Mucosa of descending colon (tissue), 3 donors: Measurements from ENCODE around the gene ZCCHC8. TPM values are rescaled to one million over a fixed set of nuclear protein-coding genes. Genes with fewer than 3 reads are reported as not detected.
"Not testable (repeated sequence)": the region's sequence is repeated elsewhere in the genome, so short reads cannot be mapped to it uniquely, and the experiment has no call there.

Experiments used
- ATAC-seq: fragments of 200-7000 bp; cut with Tn5 transposase; one replicate; pipeline ENCODE4 v1.9.1; 2020; ENCODE audit warnings: mild to moderate bottlenecking, moderate library complexity
- DNase-seq, 3 donors: peaks; one replicate each; pipeline ENCODE4 v3.0.0-alpha.2; 2020
- H3K36me3 ChIP-seq: fragments of 200-600 bp; one replicate; pipeline ENCODE4 v1.8.0; 2021; ENCODE audit warnings: low read depth, mild to moderate bottlenecking
- H3K4me1 ChIP-seq: fragments of 200-600 bp; one replicate; pipeline ENCODE4 v1.8.0; 2021; ENCODE audit warnings: low read depth, mild to moderate bottlenecking
- H3K4me3 ChIP-seq: fragments of 200-600 bp; one replicate; pipeline ENCODE4 v1.8.0; 2021; ENCODE audit warnings: mild to moderate bottlenecking
- H3K9me3 ChIP-seq: fragments of 200-600 bp; one replicate; pipeline ENCODE4 v1.8.0; 2021; ENCODE audit warnings: mild to moderate bottlenecking
- intact Hi-C, 2 donors: fragments of 100-400 bp; cut with DNase I in 1 of 2; cut with micrococcal nuclease in 1 of 2; formaldehyde crosslinking; loops; one replicate each; pipeline versions ENCODE4 v1.11.0 to v1.11.1; 2022; cut with DNase I, micrococcal nuclease
- total RNA-seq, 3 donors: library from RNA; stranded (reverse); fragmentation: NEBNext Ultra II Directional in 2 of 3; extraction: Animal tissue kit (Norgen Biotek cat#: 25700) in 2 of 3; gene quantifications; one replicate each; pipeline versions ENCODE4 v1.2.1 to v1.2.4, GENCODE V29; 2021 to 2023
- TF ChIP-seq, protein P1 (sequence below): fragments of 200-600 bp; IDR thresholded peaks from one replicate; pipeline ENCODE4 v1.8.0; 2022; ENCODE audit warnings: antibody characterized with exemption, mild to moderate bottlenecking
- donor health status: DM: no; HTN: no; CAD: no; lungs with moderate emphysema.
- donor health status: DM: no; HTN: no; CAD: no.
- donor health status: DM: no; HTN: yes; CAD: no.

Gene ZCCHC8
- total RNA-seq, 3 donors from 2014 or later = 19.8 to 24.8 (median 23.1) TPM

GRCh38 chr12:122437656-122438121 lies 63.0 kb downstream of the ZCCHC8 start:
- intact Hi-C loops = no loop called here
- DNase-seq = peak; percentile 24 to 55 (median 36)
- H3K4me3 ChIP-seq = no peak overlapping the region
- H3K4me1 ChIP-seq = no peaks in the 10 kb centered on the region
- H3K9me3 ChIP-seq = no peaks in the 10 kb centered on the region
- ATAC-seq = peak; percentile 76
- H3K36me3 ChIP-seq = no peaks in the 10 kb centered on the region
- TF ChIP-seq, protein P1, sequence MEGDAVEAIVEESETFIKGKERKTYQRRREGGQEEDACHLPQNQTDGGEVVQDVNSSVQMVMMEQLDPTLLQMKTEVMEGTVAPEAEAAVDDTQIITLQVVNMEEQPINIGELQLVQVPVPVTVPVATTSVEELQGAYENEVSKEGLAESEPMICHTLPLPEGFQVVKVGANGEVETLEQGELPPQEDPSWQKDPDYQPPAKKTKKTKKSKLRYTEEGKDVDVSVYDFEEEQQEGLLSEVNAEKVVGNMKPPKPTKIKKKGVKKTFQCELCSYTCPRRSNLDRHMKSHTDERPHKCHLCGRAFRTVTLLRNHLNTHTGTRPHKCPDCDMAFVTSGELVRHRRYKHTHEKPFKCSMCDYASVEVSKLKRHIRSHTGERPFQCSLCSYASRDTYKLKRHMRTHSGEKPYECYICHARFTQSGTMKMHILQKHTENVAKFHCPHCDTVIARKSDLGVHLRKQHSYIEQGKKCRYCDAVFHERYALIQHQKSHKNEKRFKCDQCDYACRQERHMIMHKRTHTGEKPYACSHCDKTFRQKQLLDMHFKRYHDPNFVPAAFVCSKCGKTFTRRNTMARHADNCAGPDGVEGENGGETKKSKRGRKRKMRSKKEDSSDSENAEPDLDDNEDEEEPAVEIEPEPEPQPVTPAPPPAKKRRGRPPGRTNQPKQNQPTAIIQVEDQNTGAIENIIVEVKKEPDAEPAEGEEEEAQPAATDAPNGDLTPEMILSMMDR = no peak

DNA sequence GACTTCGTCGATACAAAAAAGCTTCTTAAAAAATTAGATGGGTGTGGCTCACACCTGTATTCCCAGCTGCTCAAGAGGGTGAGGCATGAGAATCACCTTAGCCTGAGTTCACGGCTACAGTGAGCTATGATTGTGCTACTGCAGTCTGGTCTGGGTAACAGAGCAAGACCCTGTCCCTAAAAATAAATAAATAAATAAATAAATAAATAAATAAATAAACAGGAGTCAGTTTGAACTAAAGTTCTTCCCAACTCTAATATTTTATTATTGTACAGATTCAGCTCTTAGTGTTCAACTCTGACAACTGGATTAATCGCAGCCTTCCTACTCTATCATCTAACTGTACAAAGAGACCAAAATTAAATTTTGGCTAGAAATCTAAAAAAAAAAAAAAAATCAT lies 65.5 kb downstream of the ZCCHC8 start:
- no peaks in the 10 kb centered on the region for H3K36me3 ChIP-seq
- no peak for ATAC-seq

DNA sequence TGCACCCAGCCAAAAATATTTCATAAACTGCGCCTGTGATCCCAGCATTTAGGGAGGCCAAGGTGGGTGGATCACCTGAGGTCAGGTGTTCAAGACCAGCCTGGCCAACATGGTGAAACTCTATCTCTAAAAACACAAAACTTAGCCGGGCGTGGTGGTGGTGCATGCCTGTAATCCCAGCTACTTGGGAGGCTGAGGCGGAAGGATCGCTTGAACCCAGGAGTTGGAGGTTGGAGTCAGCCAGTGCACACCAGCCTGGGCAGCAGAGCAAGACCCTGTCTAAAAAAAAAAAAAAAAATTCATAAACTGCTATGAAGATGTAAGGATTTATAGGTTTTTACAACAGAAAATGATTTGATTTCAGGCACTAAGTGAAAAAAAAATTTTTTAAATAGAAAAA lies 71.7 kb downstream of the ZCCHC8 start:
- ATAC-seq, intact Hi-C loops, DNase-seq, H3K4me1 ChIP-seq, H3K9me3 ChIP-seq, H3K4me3 ChIP-seq, H3K36me3 ChIP-seq: not testable (repeated sequence)

More for the DNA sequence above, 65.5 kb downstream of the ZCCHC8 start:
- DNase-seq = no peak
- Histone ChIP-seq H3K9me3 (no peaks in the 10 kb centered on the region), H3K4me1 (no peaks in the 10 kb centered on the region), H3K4me3 (no peak overlapping the region)
- TF ChIP-seq, protein P1 = no peak
- intact Hi-C loops = no loop called here

DNA sequence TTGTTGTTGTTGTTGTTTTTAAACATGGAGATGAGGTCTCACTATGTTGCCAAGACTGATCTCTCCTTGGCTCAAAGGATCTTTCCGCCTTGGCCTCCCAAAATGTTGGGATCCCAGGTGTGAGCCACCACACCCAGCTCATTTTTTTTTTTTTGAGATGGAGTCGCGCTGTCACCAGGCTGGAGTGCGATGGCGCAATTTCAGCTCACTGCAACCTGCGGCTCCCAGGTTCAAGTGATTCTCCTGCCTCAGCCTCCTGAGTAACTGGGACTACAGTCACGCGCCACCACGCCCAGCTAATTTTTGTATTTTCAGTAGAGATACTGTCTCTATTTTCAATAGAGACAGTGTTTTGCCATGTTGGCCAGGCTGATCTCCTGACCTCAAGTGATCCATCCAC lies 73.3 kb downstream of the ZCCHC8 start:
- Histone ChIP-seq H3K36me3 (no peaks in the 10 kb centered on the region), H3K4me1 (no peaks in the 10 kb centered on the region), H3K9me3 (no peaks in the 10 kb centered on the region), H3K4me3 (no peak overlapping the region)
- intact Hi-C loops = no loop called here
- TF ChIP-seq, protein P1 = no peak
- ATAC-seq = no peak
- DNase-seq = no peak

GRCh38 chr12:122423258-122424165 lies 77.2 kb downstream of the ZCCHC8 start:
- H3K4me1 ChIP-seq = peaks cover 16% of the 10 kb centered on the region
- H3K9me3 ChIP-seq = no peaks in the 10 kb centered on the region
- ATAC-seq = peak; percentile 24
- peak in 2 of 3 donors; percentile 23 to 36 for DNase-seq
- intact Hi-C loops = no loop called here
- TF ChIP-seq, protein P1 = no peak
- H3K36me3 ChIP-seq = no peaks in the 10 kb centered on the region
- H3K4me3 ChIP-seq = no peak overlapping the region

DNA sequence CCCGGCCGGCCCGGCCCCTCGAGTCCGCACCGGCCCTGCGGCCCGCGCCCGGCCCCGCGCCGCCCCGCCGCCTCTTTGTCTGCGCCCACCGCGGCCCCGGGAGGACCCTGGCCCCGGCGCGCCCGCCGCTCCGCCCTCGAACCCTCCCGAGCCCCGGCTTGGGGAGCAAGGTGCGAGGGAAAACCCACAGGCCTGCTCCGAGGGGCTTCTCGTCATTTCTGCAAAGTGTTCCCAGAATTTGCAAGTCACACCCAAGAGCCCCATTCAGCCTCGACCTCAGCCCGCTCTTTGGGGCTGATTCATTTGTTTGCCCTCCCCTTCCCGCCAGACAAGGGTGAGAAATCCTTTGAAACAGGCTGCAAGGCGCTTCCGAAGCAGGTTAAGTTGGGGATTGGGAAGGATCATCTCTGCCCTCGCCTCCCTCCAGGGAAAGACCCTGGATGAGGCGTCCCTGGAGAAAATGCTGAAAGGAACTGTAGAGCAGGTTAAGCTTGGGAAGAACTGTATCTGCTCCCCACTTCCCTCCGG lies 77.9 kb downstream of the ZCCHC8 start:
- DNase-seq = peak in 2 of 3 donors; percentile 54 to 56

More for the DNA sequence above, 77.9 kb downstream of the ZCCHC8 start:
- TF ChIP-seq, protein P1 = no peak
- no peak overlapping the region for H3K4me3 ChIP-seq
- peak; percentile 13 for ATAC-seq
- no peaks in the 10 kb centered on the region for H3K9me3 ChIP-seq
- H3K36me3 ChIP-seq = no peaks in the 10 kb centered on the region
- intact Hi-C loops = no loop called here
- peaks cover 18% of the 10 kb centered on the region for H3K4me1 ChIP-seq
